ENCODE results near the gene VENTX.

The VENTX gene, protein sequence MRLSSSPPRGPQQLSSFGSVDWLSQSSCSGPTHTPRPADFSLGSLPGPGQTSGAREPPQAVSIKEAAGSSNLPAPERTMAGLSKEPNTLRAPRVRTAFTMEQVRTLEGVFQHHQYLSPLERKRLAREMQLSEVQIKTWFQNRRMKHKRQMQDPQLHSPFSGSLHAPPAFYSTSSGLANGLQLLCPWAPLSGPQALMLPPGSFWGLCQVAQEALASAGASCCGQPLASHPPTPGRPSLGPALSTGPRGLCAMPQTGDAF

DNA sequence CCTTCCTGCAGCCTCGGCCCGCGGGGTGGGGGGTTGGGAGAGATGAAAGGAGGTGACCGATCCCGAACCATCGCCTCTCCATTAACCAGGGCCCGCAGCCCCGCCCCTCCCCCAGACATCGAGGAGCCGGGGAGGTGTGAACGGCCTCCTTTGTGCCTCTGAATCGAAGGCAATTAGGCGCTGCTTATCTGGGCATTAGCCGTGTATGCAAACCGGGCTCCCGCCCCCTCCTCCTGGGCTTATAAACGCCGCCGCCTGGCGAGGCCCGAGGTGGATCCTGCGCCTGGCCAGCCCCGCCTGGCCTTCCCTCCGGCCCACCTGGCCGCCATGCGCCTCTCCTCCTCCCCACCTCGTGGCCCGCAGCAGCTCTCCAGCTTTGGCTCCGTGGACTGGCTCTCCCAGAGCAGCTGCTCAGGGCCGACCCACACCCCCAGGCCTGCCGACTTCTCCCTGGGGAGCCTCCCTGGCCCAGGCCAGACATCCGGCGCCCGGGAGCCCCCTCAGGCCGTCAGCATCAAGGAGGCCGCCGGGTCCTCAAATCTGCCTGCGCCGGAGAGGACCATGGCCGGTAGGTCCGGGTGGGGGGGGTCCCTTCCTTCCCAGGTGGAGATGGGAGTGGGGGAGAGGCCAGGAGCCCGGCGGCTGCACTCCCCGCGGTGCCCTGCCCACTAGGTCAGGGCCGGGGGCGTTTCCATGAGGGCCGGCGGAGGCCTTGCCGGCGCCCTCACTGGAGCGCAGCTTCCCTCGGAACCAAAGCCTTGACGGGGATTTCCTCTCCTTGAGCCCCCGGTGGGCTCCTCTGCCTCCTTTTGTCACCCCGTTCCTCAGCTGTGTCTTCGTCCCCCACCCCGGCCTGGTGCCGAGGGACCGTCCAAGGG, at the start of gene VENTX:
Gene VENTX, plus strand, starts transcription at position 268 of the 878 bp plus-strand sequence. Its CDS starts 60 bp downstream, at position 328.
- no peak for DNase-seq

DNA sequence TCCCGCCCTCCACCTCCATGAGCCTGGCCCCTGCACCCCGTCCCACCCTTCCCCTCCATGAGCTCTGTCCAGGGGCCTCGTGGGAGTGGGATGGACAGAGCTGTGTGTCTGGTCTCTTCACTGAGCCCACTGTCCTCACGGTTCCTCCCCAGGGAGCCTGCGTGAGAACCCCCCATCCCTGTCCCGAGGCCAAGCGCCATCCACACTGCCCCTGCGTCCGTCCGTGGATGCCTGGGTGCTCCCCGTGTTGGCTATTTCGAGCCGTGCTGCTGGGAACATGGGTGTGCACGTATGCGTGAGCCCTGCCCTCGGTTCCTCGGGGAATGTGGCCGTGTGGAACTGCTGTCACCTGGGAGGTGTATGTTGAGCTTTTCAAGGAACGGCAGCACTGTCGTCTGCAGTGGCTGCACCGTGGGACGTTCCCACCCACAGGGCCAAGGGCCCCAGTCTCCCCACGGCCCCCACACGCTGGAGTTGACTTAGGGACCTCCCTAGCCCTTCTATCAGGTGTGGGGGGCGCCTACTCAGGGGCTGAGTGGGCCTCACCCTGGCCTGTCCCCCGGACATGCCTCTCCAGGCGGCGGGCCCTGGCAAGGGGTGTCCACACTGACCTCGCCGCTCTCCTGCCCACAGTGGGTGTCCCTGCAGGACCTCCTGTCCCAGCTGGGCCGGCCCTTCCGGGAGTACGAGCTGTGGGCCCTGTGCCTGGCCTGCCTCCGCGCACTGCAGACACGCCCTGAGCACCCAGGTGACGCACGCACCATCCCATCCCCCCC, 49.6 kb upstream of the VENTX start:
- no peak for DNase-seq

DNA sequence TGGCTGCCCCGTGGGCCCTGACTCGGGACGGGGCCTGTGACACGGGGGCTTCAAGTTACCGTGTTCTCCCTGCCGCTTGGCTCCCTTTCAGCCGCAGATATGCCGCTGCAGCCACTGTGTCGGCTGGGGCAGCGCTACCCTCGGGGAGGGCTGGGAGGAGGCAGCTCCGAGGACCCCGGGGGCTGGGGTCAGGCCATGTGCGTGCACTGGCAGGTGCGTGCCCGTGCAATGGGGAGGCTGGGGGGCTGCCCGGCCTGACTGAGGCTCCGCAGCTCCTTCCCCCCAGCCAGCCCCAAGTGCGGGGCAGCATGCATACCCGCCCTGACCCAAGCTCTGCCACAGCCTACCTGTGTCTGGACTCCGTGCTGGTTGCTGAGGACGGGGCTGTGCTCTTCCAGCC, 48.4 kb upstream of the VENTX start:
- DNase-seq: no peak

DNA sequence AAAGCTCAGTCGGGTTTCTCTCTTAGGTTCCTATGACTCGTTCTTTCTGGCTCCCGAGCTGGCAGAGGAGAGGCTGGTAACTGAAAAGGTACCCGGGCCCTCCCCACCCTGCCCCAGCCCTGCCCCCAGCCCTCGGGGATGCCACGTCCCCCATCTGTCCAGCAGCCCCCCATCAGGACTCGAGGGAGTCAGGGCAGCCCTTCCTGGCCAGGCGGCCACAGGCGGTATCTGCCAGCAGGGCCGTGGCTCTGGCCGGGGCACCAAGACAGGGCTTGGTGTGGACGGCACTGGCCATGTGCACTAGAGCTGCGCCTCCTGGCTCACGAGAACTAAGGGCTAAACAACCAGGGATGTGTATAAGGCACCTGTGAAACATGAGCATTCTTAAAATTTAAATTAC, 47.9 kb upstream of the VENTX start:
- DNase-seq: no peak

DNA sequence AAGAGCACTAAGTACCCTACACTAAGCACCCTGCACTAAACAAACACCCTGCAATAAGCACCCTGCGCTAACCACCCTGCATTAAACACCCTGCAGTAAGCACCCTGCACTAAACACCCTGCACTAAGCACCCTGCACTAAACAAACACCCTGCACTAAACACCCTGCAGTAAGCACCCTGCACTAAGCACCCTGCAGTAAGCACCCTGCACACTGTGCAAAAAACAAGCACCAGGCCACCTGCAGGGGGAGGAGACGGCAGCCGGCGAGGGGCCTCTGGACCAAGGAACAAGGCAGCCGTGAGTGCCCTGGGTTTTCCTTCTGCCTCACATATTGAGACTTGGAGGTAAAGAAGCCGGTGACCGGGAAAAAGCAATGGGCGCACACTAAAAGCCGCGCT, 47.4 kb upstream of the VENTX start:
- no peak for DNase-seq

DNA sequence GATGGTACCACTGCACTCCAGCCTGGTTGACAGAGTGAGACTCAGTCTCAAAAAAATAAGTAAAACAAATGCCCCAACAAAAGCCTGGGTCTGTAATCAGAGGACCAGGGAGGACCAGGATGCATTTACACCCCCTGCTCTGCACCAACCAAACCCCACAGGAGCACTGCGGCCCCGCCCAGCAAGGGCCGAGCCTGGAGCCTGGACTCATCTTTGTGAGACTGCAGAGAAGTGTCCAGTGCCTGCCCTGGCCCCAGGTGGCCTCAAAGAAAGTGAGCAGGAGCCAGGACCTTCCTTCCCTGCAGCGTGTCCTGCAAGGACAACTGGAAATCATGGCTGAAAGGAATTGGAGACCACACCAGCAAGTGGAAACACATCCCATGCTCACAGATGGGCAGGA, 46.0 kb upstream of the VENTX start:
- DNase-seq: no peak

DNA sequence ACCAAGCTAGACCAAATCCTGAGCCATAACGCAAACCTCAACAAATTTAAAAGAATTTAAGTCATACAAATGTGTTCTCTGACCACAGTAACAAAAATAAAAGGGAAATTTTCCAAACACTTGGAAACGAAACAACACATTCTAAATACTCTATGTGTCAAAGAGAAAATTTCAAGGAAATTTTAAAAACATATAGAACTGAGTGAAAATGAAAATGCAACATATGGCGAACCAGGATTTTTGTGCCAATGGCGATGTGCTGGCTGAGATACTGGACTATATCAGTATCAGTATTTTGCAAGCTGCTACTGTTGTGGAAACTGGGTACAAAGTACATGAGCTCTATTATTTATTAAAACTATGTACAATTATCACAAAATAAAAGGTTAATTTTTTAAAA, 43.5 kb upstream of the VENTX start:
- no peak for DNase-seq

DNA sequence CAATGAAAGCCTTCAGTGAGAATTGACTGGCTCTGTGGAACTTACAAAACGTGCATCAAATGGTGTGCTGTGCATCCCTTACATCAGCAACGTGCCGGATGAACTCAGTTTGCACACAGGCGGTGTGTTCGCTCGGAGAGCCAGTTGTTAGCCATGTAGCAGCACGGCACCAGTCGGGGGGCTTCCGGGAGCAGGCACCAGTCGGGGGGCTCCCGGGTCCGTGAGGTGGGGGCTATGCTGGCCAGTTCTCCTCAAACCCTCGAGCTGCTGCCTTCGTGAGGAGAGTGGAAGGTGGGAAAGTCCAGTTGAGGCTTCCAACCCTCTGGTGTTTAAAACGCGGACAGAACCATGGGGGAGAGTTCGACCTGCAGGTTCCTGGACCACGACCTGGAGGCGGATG, 42.6 kb upstream of the VENTX start:
- no peak for DNase-seq

DNA sequence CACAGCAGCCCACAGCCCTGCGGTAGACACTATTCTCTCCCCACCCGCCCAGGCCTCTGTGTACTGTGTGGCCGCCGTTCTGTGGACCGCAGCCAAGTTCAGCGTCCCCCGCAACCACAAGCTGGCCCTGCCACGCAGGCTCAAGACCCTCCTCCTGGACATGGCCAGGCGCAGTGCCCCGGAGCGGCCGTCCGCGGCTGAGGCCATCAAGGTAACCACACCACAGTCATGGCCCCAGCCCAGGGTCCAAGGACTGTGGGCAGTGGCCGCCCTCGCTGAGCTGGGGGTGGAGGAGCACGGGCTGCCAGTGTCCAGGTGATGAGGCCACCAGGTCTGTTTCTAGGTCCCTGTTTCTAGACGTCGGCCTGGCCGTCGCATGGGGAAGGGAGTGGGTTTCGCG, 42.0 kb upstream of the VENTX start:
- no peak for DNase-seq

DNA sequence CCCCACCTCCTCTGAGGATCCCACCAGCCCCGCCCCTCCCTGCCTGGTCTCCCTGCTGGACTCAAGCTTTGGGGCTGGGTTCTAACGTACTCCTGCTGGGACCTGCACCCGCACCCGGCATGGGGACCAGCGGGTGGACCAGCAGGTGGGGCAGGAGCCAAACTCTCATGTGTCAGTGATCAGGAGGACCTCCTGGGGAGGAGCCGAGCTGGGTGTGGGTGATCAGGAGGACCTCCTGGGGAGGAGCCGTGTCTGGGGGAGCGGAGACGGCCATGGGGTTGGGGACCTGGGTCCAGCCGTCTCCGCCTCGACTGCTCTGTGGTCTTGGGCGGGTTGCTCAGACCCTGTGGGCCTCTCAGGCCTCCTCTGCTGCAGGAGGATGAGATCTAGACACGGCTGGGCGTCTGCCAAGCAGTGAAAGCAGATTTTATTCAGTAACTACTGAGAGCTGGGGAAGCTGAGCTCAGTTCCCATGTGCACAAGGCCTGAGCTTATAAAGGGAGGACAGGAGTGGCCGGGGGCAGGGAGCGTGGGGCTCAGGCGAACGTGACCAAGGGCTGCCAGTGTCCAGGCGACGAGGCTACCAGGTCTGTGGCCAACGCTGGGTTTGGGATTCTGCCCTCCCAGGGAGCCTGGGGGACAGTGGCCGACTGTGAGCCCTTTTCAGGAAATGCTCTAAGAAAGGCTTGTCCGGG, 41.3 kb upstream of the VENTX start:
- peak; percentile 59 for DNase-seq

DNA sequence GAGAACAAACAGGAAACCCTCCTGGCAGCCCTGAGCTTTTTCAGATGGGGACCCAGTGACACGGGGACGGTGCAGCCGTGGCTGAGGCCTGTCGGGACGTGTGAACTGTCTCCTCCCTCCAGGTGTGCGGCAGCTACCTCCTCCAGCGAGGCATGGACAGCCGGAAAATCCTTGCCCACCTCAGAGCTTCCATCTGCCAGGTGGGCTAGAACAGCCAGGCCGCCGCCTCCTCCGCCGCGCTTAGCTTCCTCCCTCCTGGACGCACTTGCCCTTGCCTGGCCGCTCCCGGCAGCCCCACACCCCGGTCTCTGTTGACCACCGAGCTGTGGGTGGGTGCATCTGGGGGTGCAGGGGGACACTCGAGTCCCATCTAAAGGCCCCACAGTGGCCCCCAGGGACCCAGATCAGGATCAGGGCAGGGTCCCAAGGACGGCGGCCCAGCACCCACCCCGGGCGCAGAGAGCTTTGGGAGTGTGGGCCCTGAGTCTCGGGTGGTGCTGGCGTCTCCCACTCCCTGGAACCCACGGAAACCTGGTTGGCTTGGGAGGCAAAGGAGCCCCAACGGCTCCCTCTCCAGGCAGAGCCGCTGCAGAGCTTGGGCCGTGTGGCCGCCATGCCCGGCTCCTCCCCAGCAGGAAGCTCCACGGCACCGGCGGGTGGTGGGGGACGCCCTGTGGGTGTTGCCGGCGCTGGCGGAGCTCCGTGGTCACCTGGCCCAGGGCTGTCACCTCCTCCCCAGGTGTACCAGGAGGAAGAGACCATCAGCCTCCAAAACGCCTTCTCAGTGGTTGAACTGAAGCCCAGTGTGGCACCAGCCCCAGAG, 40.5 kb upstream of the VENTX start:
- DNase-seq: no peak

DNA sequence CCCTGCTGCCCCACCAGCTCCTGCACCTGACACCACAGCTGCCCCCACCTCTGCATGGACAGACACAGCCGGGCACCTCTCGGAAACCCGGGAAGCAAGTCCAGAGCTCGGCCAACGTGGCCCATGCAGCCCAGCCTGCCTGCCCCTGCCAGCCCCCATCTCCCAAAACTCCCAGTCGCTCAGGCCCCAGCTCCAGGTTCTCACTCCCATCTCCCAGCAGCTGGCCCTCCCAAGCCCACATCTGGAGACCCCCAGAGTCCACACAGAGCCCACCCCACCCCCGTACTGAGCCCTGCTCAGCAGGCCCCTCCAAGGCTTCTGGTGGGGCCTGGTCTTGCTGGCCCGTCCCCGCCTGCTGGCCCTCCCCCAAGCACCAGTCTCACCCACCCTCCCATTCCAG, 39.9 kb upstream of the VENTX start:
- DNase-seq: no peak

DNA sequence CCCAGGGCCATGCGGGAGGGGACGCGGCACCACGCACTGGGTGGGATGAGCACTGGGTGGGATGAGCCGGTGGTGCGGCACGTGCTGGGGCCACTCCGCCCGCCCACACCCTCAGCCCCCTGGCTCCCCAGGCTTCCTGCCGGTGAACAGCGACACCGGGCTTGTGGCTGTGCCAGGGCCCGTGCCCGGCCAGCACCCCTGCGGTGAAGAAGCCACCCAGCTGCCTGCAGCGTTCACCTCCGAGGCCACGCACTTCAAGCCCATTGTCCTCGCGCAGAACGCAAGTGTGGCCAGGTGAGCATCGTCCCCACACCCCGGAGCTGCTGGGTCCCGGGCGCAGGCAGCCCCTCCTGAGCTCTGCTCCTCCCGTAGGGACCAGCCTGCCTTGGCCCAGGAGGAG, 39.4 kb upstream of the VENTX start:
- no peak for DNase-seq

DNA sequence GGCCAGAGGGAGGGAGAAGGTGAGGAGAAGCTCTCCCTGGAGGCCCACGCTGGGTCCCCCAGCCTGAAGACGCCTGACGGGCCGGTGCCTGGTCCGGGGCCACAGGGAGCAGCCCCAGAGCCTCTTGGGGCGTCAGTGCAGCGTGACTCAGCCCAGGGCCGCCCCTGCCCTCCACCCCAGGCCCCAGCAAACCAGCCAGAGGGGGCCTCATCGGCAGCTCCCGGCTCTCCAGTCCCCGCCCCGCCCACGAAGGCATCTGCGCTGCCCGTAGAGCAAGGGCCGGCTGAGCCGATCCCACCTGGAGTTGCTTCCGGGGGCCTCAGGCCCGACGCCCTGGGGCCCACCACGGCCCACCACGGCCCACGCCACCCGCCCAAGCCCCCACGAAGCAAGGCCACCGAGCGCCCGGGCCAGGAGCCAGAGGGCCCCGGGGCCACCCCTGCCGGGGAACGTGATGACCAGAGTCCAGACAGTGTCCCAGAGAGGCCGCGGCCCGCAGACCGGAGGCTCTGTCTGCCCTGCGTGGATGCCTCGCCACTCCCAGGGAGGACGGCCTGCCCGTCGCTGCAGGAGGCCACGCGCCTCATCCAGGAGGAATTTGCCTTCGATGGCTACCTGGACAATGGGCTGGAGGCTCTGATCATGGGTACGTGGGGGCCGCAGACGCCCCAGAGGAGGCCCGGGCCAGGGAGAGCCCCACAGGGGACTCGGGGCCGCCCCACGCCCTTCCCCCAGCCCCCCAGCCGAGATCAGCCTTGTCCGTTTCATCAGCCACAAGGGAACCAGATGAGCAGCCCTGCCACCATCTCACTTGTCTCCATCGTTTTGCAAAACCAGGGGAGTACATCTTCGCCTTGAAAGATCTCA, 38.8 kb upstream of the VENTX start:
- DNase-seq: no peak

DNA sequence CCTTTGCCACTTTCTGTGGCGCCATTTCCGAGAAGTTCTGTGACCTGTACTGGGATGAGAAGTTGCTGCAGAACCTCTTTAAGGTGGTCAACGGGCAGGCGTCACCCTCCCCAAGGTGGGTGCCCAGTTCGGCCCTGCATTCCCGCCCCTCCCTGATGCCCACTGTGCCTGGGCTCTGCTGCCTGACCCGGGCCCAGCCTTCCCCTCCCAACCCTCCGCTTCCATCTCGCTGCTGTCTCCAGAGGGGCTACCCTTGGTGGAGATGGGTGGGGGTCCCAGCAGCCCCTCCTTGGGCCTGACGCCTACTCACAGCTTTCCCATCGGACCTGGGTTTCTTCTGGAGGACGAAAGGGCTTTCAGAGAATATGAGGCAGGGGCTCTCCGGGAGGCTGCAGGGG, 38.2 kb upstream of the VENTX start:
- DNase-seq: no peak

DNA sequence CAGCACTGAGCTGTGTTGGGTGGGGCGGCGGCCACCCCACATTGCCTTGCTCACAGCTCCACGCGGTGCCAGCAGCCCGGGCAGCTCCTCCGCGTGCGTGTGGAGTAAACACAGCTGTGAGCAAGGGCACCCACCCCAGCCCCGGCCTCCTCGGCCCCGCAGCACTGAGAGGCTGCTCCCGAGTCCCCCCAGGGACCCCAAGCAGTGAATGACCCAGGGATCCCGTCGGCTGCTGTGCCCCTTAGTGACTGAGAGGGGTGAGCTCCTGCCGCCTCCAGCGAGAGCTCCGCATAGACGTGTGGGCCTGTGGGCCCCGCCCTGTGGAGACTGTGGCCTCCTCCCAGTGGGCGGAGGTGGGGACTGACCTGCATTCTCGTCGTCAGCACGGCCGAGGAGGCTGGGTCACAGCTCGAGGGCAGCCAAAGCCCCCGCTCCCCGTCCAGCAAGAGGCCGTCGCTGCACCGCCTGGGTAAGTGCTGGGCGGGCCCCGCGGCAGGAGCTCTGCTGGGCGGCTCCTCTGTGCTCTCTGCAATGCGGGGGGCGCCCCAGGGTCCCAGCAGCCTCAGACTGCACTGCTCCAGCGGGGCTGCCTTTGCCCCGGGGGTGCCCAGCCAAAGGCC, 37.6 kb upstream of the VENTX start:
- no peak for DNase-seq

DNA sequence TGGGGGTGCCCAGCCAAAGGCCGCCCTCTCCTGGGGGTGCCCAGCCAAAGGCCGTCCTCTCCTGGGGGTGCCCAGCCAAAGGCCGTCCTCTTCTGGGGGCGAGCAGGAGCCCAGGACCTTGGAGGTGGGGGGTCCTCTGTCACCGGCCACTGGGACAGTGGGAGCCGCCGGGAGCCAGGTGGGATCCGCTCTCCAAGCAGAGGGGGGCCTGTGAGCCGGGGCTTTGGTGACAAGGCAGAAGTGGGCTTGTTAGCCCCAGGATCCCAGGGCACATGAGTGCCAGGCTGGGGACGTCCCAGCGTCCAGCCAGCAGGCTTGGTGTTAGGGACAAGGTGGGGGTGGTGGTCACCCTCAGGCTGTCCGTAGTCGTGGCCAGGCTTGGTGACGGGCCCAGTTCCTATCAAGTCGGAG, 37.0 kb upstream of the VENTX start:
- no peak for DNase-seq

DNA sequence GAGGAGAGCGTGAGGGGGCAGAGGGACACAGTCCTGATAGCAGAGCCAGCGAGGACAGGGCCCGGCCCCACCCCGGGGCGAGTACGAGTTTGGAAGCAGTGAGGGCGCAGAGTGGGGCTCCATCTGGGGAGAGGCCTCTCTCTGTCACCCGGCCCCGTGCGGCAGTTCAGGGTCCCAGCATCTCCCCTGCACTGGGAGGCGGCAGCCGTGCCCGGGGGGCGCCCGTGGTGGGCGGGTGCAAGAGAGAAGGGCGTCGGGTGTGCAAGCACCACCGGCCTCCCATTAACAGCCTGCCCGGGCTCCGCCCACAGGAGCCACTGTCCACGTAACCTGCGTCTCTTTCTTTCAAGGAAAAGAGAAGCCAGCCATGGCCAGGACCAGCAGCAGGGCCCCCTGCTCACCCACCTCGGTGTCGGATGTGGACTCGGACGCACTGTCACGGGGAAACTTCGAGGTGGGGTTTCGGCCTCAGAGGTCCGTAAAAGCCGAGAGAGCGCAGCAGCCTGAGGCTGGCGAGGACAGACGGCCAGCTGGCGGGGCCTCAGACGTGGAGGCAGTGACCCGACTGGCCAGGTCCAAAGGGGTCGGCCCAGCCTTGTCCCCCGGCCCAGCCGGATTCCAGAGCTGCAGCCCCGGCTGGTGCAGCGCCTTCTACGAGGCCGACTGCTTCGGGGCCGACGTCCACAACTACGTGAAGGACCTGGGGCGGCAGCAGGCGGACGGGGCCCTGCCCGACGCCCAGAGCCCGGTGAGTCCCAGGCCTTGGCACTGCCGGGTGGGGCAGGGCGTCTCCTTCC, 36.3 kb upstream of the VENTX start:
- no peak for DNase-seq

DNA sequence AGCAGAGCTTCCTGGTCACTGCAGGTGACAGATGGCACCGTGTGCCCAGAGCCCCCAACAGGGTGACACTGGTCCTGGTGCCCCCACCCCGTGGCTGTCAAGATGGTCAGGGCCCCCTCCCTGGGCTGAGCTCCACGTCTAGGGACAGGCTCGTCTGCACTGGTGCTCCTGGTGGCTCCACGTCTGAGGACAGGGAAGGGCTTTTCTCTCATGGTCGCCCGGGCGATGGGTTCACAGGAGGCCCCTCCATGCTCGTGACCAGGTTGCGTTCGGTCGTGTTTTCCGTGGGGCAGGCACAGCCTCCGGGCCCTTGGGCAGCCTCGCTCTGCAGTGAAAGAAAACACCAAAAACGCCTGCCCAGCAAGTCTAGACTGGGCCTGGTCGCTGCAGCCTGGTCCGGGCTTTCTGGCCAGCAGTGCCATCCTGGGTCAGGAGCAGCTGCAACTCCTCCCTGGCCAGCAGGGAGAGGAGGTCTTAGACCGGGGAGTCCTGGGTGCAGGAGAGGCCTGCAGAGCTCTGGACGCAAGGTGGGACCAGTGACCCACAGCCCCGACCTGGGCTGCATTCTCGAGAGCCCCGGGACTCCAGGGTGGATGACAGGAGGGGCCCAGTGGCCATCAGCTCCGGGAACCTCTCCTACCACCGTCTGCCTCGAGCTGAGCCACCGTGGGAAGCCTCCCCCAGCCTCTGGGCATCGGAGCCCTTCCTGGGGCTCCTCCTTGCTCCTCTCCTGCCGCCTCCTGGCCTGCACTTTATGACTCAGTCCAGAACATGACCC, 35.5 kb upstream of the VENTX start:
- DNase-seq: no peak
